Measurements from ENCODE around the gene LNX1.

DNA sequence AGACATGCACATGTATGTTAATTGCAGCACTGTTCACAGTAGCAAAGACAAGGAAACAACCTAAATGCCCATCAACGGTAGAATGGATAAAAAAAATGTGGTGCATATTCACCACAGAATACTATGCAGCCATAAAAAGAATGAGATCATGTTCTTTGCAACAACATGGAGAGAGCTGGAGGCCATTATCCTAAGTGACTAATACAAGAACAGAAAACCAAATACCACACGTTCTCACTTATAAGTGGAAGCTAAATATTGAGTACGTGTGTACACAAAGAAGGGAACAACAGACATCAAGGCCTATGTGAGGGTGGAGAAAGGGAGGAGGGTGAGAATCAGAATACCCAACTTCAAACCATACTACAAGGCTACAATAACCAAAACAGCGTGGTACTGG lies 17.4 kb upstream of the LNX1 start:
- TF ChIP-seq, protein P1, sequence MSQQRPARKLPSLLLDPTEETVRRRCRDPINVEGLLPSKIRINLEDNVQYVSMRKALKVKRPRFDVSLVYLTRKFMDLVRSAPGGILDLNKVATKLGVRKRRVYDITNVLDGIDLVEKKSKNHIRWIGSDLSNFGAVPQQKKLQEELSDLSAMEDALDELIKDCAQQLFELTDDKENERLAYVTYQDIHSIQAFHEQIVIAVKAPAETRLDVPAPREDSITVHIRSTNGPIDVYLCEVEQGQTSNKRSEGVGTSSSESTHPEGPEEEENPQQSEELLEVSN (IDR thresholded peaks at IDR 0.05), result no peak
- TF ChIP-seq, protein P2, sequence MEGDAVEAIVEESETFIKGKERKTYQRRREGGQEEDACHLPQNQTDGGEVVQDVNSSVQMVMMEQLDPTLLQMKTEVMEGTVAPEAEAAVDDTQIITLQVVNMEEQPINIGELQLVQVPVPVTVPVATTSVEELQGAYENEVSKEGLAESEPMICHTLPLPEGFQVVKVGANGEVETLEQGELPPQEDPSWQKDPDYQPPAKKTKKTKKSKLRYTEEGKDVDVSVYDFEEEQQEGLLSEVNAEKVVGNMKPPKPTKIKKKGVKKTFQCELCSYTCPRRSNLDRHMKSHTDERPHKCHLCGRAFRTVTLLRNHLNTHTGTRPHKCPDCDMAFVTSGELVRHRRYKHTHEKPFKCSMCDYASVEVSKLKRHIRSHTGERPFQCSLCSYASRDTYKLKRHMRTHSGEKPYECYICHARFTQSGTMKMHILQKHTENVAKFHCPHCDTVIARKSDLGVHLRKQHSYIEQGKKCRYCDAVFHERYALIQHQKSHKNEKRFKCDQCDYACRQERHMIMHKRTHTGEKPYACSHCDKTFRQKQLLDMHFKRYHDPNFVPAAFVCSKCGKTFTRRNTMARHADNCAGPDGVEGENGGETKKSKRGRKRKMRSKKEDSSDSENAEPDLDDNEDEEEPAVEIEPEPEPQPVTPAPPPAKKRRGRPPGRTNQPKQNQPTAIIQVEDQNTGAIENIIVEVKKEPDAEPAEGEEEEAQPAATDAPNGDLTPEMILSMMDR (IDR thresholded peaks at IDR 0.05; ENCODE audit: control extremely low read depth in 1 of 3, insufficient read depth in 1 of 3, low read depth in 1 of 3, low read length in 3 of 3), result no peak

Measured in H1 (cell line).